KOPT-K1 (cell line): ENCODE data around the gene PALLD.

Source experiments
- H3K27ac ChIP-seq: fragments of 200-600 bp; sonication (generic); 2 replicates; pipeline ENCODE4 v1.5.1; 2016; ENCODE audit warnings: antibody characterized with exemption, mild to moderate bottlenecking, low read depth, low read length; ENCODE audit not compliant: poor library complexity, severe bottlenecking
- H3K36me3 ChIP-seq: fragments of 200-600 bp; sonication (generic); 2 replicates; pipeline ENCODE4 v1.5.1; 2017; ENCODE audit warnings: antibody characterized with exemption, mild to moderate bottlenecking, low read length, moderate library complexity; ENCODE audit not compliant: insufficient read depth
- H3K9me3 ChIP-seq: fragments of 200-600 bp; sonication (generic); 2 replicates; pipeline ENCODE4 v1.5.1; 2017; ENCODE audit warnings: antibody characterized with exemption, low read length, mild to moderate bottlenecking; ENCODE audit not compliant: insufficient read depth, poor library complexity, severe bottlenecking

Gene PALLD

DNA sequence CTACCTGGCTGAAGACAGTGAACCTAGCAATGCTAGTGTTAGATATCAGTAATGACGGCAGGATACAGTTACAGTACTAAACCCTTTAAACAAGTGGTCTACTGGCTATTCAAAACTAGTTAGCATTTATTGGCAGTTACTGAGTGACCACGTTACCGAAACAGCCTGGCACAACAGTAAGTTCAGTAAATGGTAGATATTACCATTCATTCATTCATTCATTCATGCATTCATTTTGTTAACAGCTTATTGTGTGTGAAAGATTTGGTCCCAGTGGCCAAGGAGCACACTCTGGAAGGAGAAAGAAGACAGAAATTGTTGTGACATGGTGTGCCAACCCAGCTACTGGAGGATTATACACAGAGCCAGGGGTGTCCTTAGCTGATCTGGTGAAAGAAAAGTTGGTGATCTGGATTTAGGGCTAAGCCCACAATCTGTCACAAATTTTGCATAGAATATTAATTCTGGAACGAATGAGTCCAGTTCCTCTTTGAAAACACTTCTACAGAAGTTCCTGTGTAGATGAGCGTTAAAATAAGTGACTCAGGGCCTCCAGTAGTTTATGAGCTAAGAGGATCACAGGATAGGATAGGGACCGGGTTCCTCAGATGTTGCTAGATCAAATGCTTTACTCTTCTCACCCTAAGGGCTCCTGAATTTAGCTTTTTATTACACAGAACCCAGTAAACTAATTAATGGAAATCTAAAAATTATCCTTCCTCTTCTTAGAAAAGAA is 334.1 kb downstream of the PALLD start:
- H3K9me3 ChIP-seq: no peaks in the 10 kb centered on the region
- H3K36me3 ChIP-seq: no peaks in the 10 kb centered on the region
- peak overlapping the region; percentile 59 for H3K27ac ChIP-seq

DNA sequence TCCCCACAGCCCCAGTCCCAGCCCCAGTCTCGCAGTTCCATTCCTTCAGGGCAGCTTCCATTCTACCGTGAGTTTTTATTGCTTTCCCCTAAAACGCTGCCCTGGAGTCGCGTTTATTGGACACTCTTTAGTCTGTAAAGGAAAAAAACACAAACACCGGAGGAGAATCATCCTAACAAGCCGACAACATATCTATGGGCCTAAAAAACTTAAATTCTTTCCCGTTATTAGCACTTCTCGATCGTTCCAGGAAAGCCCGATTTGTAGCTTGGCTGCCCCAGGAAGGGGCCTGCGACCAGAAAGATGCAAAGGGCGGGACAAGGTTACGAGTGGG is 334.7 kb downstream of the PALLD start:
- no peaks in the 10 kb centered on the region for H3K9me3 ChIP-seq
- H3K27ac ChIP-seq: peak overlapping the region; percentile 59

DNA sequence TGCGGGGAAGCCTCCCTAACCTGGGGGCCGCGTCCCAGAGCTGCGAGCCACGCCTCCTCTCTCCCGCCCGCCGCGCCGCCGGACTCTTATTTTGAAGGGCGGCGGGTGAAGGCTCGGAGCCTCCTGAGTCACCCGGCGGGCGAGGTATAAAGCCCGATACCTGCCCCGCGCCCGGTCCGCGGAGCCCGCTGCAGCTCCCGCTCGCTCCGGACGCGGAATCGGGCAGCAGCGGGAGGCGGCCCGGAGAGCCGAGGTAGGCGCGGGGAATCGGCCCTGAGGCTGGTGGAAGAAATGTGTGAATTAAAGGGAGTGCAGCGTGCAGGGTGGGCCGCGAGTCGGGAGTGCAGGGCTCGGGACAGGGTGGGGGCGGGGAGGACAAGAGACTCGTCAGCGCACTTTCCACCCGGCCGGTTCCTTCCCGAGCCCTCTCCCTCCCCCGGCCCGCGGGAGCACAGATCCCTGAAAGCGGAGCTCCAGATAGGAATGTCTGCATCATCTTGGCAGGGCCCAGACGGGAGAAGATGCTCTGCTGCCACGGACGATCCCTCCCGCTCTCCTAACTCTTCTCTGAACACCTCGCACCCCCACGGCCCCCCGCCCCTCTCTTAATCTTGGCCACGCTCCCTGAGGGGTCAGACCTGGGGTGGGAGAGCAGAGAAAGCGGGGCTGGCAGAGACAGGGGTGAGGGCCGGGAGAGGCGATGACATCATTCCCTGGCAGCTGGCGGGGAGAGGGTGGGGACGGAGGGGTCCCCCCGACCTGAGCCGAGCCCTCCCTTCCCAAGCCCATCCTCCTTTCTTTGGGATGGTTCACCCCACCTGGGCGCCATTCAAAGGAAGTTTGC is 335.3 kb downstream of the PALLD start:
- peak overlapping the region; percentile 59 for H3K27ac ChIP-seq
- no peaks in the 10 kb centered on the region for H3K36me3 ChIP-seq
- no peaks in the 10 kb centered on the region for H3K9me3 ChIP-seq

More for the DNA sequence above, 334.7 kb downstream of the PALLD start:
- H3K36me3 ChIP-seq: no peaks in the 10 kb centered on the region

DNA sequence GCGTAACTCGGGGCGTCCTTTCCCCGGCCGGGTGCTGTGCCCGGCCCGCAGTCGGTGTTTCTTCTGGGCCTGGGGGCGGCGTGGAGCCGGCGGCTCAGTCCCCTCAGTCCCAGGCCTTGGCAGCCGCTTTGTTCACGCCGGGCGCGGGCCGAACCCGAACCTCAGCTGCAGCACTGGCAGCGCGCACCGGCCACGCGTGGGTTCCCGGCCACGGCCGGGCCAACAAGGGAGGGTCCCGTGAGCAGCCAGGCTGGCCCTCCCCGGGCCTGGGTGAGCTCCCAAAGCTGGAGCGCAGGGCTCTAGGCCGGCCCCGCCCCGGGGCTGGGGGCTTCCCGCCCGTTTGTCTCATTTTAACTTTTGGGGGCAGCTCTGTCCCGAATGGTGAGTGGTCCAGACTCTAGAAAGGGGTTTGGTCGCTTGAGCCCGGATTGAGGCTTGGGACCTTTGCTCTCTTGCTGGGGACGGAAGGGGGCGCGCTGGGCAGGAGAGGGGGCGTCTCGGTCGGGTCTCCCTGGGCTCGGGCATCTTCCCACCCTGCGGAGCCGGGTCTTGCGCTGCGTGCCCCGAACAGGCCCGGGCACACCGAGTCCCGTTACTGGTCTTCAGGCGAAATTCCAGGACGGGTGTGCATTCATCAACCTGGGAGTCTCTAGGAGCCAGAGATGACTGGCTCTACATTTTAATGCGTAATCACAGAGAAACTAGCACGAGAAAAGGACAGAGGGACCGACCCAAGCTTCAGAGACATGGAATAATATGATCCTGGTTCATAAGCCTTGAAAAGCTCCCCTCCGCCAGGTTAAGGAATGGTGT is 336.1 kb downstream of the PALLD start:
- Histone ChIP-seq H3K27ac (peak overlapping the region; percentile 59), H3K9me3 (no peaks in the 10 kb centered on the region), H3K36me3 (no peaks in the 10 kb centered on the region)

DNA sequence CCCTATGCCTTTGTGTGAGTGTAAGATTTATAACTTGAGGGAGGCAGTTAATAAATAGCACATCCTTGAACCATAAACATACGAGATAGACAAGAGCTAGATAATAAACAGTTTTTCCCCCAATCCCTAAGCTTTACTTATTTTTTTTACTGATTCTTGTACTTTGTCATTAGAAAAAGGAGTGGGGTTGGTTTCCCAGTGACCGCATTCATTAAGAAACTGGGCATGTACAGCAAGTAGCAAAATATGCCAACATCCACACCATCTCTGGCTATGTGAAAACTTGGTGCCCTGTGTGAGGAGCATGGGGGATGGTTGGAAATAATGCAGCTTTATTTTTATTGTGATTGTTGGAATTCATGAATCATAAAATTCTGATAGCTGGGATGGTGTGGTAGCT is 337.0 kb downstream of the PALLD start:
- H3K9me3 ChIP-seq: no peaks in the 10 kb centered on the region
- H3K27ac ChIP-seq: no peak overlapping the region
- no peaks in the 10 kb centered on the region for H3K36me3 ChIP-seq

DNA sequence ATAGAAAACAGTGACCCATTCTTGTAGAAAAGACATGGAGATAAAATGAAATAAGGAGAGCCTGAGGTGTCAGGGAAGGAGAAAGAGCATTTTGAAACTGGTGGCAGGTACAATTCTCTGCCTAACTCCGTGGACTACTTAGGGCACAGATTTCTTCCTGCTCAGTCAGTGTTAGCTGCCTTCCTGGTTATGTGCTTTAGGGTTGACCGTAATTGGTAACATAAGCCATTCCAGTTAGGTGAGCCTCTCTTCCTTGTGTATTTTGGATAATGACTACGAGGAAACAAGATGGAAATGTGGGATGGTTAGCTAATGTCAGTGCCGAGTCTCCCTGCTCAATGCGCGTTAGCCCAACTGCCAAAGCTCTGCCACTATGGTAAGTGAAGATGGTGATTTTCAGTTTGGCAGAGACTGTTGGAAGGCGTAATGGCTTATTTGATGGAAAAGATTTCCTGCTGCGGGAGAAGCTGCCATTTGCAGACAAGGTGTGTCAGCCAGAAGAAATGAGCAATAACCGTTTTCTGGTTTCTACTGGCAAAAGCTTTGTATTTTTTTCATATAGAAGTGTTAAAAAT is 339.1 kb downstream of the PALLD start:
- H3K36me3 ChIP-seq: no peaks in the 10 kb centered on the region
- H3K27ac ChIP-seq: no peak overlapping the region
- H3K9me3 ChIP-seq: no peaks in the 10 kb centered on the region

DNA sequence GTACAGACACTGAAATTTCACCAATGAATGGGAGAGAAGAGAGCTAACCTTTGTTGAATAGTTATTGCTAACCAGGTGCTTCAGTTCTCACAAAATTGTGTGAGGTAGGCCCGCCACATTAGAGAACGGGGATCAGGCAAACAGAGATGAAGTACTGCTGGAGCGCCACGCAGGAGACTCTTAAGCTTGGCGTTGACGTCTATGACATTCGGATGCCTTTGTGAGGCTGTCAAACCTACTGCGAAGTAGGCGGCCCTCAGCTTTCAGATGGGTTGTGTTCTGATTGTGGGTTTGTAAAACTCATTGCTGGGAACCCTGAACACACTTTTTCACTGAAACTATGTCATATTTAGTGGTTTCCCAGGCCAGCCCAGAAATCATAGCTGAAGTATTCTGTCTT is 339.6 kb downstream of the PALLD start:
- no peak overlapping the region for H3K27ac ChIP-seq
- no peaks in the 10 kb centered on the region for H3K9me3 ChIP-seq
- no peaks in the 10 kb centered on the region for H3K36me3 ChIP-seq

DNA sequence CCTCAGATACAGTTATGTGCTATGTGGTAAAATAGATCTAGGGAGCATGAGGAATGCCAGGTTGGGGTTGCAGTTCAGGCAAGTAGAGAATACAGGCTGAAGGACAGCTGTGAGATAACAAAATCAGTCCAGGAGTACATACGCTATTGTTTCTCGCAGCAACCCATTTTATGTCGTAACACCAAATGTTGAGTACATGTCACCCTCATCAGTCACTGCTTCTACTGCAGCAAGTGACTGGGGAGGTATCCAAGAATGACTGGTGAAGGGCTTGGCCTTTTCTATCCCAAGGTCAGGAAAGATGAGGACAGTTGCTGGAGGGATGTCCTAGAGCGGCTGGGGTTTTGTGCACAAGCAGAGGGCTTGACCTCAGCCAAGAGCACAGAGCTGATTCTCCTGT is 341.1 kb downstream of the PALLD start:
- H3K9me3 ChIP-seq: no peaks in the 10 kb centered on the region
- no peak overlapping the region for H3K27ac ChIP-seq
- no peaks in the 10 kb centered on the region for H3K36me3 ChIP-seq

DNA sequence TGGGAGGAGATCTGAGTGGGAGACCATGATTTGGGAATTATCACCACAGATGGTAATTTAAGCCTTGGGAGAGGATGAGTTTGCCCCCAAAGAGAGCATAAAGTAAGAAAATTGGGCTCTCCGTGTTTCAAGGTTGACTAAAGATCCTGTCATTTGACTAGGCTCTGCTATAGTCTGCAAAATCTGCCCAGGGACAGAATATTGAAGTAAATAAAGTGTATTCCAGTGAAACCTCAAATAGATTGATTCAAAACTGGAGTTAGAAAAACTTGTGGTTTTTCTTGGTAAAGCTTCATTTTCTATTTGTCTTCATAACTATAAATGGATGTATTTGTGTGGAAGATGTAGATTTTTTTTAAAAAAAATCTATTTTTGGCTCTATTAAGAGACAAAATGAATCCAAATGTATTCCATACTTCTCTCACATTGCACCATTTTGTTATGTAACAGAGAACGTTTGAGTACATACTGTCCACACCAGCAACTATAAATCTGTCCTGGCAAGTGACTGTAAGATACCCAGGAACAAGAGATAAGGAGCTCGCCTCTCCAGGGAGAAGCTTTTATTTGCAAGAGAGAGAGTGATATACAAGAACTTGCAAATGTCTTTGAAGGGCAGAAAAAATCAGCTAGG is 343.0 kb downstream of the PALLD start:
- Histone ChIP-seq H3K36me3 (no peaks in the 10 kb centered on the region), H3K9me3 (no peaks in the 10 kb centered on the region), H3K27ac (no peak overlapping the region)

DNA sequence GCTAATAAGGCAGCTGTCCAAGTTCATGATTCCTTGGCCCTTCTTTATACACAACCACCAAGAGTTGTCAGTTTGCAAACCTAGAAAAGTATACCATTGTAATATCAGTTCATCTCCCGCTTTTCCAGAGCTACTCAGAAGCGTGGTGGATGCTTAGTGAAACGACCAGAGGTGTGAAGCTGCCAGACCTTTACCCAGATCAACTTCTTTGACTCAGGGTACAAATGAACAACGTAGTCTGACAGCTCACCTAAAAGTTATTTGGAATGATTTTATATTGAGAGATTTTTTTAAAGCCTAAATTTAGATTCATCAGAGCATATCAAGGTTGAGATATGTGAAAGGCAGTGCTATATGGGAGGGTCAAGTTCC is 343.5 kb downstream of the PALLD start:
- Histone ChIP-seq H3K36me3 (no peaks in the 10 kb centered on the region), H3K27ac (no peak overlapping the region), H3K9me3 (no peaks in the 10 kb centered on the region)

DNA sequence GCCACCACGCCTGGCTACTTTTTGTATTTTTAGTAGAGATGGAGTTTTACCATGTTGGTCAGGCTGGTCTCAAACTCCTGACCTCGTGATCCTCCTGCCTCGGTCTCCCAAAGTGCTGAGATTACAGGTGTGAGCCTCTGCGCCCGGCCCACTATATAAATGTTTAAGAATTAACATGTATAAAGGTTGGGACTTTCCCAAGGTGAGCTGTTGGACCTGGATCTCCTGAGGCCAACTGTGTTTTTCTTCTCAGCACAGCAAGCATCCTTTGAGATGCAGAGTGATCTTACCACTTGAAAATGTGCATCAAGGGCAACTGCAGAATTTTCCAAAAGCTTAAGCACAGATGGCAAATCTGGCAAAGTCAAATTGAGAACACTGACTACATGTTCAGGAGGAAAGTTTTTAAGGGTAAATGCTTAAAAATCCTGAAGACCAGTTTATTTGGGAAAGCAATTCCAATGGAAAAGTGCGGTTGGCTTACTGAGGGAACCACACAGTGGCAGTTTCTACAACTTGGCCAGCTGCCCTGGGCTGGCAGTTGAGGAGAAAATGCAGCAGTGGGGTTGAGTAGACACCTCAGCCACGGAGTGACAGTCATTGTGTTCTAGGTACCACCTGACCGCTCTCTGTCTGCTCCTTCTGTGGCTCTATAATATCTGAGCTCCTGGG is 344.3 kb downstream of the PALLD start:
- Histone ChIP-seq H3K9me3 (no peaks in the 10 kb centered on the region), H3K27ac (peak overlapping the region; percentile 12), H3K36me3 (no peaks in the 10 kb centered on the region)

DNA sequence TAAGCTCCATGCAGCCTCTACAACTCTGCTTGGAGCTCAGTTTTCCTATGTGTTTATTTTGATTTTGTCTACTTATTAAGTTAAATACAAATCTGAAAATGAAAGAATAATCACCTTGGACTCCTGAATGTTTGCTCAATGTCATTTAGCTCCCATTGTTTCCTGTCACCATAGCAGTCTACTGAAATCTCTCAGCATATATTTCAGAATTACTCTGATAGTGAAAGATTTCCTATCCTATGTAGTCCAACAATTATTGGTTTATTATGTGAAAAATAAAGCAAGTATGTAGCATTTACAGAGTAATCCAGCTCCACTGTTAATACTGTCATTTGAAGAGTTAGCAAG is 344.8 kb downstream of the PALLD start:
- Histone ChIP-seq H3K27ac (peak overlapping the region; percentile 12), H3K9me3 (no peaks in the 10 kb centered on the region), H3K36me3 (no peaks in the 10 kb centered on the region)

DNA sequence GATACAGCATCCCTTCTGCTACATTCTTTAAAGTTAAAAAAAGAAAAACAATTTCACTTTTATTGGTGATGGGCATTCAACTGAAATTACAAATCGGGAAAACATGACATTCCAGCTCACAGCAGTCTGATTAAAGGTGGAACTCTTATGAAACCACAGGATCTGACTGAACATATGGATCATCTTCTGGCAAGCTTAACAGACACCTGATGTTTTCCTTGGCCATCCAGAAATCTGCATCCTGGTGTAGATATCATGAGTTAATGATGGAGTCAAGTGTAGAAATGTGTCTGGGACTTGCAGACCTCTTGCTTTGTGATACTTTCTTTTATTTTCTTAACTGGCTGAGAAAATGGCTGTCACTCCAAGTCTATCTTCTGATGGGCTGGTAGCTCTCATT is 345.3 kb downstream of the PALLD start:
- Histone ChIP-seq H3K9me3 (no peaks in the 10 kb centered on the region), H3K36me3 (no peaks in the 10 kb centered on the region), H3K27ac (no peak overlapping the region)

DNA sequence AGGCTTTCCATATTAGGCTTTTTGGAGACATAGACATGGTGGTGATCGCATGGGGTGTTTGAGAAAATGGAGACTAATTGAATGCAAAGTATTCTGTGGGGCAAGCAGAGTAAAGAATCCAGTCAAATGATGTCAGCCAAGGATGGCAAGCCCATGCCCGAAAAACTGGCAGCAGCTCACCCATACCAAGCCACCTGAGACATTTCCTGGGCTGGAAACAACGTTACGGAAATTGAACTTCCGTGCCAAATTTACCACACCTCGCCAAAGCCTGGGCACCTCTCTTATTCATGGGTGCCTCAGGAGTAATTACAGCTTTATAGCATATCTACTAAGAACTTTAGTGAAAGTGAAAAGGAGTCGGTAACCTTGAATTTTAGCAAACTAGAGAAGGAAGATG is 346.8 kb downstream of the PALLD start:
- Histone ChIP-seq H3K36me3 (no peaks in the 10 kb centered on the region), H3K27ac (no peak overlapping the region), H3K9me3 (no peaks in the 10 kb centered on the region)
